Keratinocyte (primary cell): Measurements from ENCODE around the gene H19. TPM values are rescaled to one million over a fixed set of nuclear protein-coding genes. Genes with fewer than 3 reads are reported as not detected.

Experiments
- DNase-seq: peaks from one replicate; pipeline ENCODE4 v3.0.0-alpha.2; 2011; ENCODE audit warnings: low read depth, missing footprints, low spot score
- FAIRE-seq: peaks from 2 replicates; lab custom pipeline; 2011; peaks lifted over from hg19 to GRCh38; lab: Jason Lieb, UNC
- H2AFZ ChIP-seq: 2 replicates; pipeline ENCODE4 v1.6.0; 2012; ENCODE audit warnings: low read length, control low read depth, inconsistent platforms; ENCODE audit not compliant: control insufficient read depth
- H3K27ac ChIP-seq: 2 replicates; pipeline ENCODE4 v1.5.1; 2011; ENCODE audit warnings: low read length; ENCODE audit not compliant: control insufficient read depth, insufficient read depth
- H3K27me3 ChIP-seq: 3 replicates; pipeline ENCODE4 v1.6.0; 2011; ENCODE audit warnings: low read length; ENCODE audit not compliant: control insufficient read depth, insufficient read depth; ENCODE audit errors: extremely low read depth
- H3K36me3 ChIP-seq, 2 experiments: 2 replicates in 1 of 2; 3 replicates in 1 of 2; pipeline ENCODE4 v1.5.1; 2011; ENCODE audit warnings: low read length in 2 of 2, mild to moderate bottlenecking in 1 of 2; ENCODE audit not compliant: control insufficient read depth in 2 of 2, insufficient read depth in 2 of 2; ENCODE audit errors: extremely low read depth in 1 of 2
- H3K4me1 ChIP-seq: 3 replicates; pipeline ENCODE4 v1.5.1; 2011; ENCODE audit warnings: low read length; ENCODE audit not compliant: control insufficient read depth, insufficient read depth; ENCODE audit errors: extremely low read depth
- H3K4me2 ChIP-seq: 3 replicates; pipeline ENCODE4 v1.6.0; 2011; ENCODE audit warnings: low read depth, low read length; ENCODE audit not compliant: control insufficient read depth, insufficient read depth; ENCODE audit errors: extremely low read depth
- H3K4me3 ChIP-seq, 3 experiments: fragments of 200-600 bp in 1 of 3; sonication (generic) in 1 of 3; 2 replicates in 2 of 3; 3 replicates in 1 of 3; pipeline ENCODE4 v1.5.1; 2011 to 2016; ENCODE audit warnings: low read length in 3 of 3, mild to moderate bottlenecking in 3 of 3, control low read depth in 2 of 3, inconsistent platforms in 1 of 3, low read depth in 1 of 3, mixed read lengths in 1 of 3, mixed run types in 1 of 3, moderate library complexity in 1 of 3; ENCODE audit not compliant: control insufficient read depth in 2 of 3, insufficient read depth in 2 of 3; ENCODE audit errors: extremely low read depth in 1 of 3
- H3K79me2 ChIP-seq: 2 replicates; pipeline ENCODE4 v1.6.0; 2012; ENCODE audit warnings: low read length; ENCODE audit not compliant: control insufficient read depth, insufficient read depth
- H3K9ac ChIP-seq: 3 replicates; pipeline ENCODE4 v1.6.0; 2011; ENCODE audit warnings: low read length; ENCODE audit not compliant: control insufficient read depth, insufficient read depth; ENCODE audit errors: extremely low read depth
- H3K9me1 ChIP-seq: 3 replicates; pipeline ENCODE4 v1.6.0; 2011; ENCODE audit warnings: low read length; ENCODE audit not compliant: control insufficient read depth, insufficient read depth; ENCODE audit errors: extremely low read depth
- H3K9me3 ChIP-seq: 2 replicates; pipeline ENCODE4 v1.5.1; 2012; ENCODE audit warnings: low read depth, low read length; ENCODE audit not compliant: control insufficient read depth
- H4K20me1 ChIP-seq: 3 replicates; pipeline ENCODE4 v1.6.0; 2011; ENCODE audit warnings: low read length; ENCODE audit not compliant: control insufficient read depth, insufficient read depth; ENCODE audit errors: extremely low read depth
- CTCF ChIP-seq, 3 experiments: IDR thresholded peaks in 1 of 3; conservative IDR thresholded peaks in 1 of 3; optimal IDR thresholded peaks in 1 of 3; 2 replicates in 2 of 3; 3 replicates in 1 of 3; pipeline versions ENCODE3 to v1.5.1; 2011; ENCODE audit warnings: low read length in 3 of 3, mild to moderate bottlenecking in 3 of 3, moderate library complexity in 2 of 3, control low read depth in 1 of 3, inconsistent platforms in 1 of 3; ENCODE audit not compliant: insufficient read depth in 2 of 3; ENCODE audit errors: extremely low read depth in 1 of 3
- EZH2 ChIP-seq: IDR thresholded peaks from one replicate; pipeline ENCODE4 v1.6.1; 2012; ENCODE audit warnings: inconsistent platforms, mild to moderate bottlenecking, low read length, moderate library complexity
- dilution Hi-C: fragments of 300-500 bp; cut with MboI; formaldehyde crosslinking; loops from one replicate; pipeline ENCODE4 v1.7.0; 2020; ENCODE audit warnings: low sequenced_read_pairs; ENCODE audit not compliant: extremely low pct_ligation_motif_present
- polyA plus RNA-seq, 5 experiments: library from polyadenylated mRNA; depleted of rRNA in 3 of 5; stranded (reverse) in 3 of 5; stranded (forward) in 1 of 5; unstranded in 1 of 5; fragments of >200 nt; gene quantifications; 1 replicate in 1 of 5; 2 replicates in 3 of 5; 3 replicates in 1 of 5; pipeline versions ENCODE4 v1.2.1 to v1.2.3, GENCODE V29; 2011 to 2012; ENCODE audit warnings: missing spikeins in 2 of 5, low read depth in 1 of 5, low replicate concordance in 1 of 5

The H19 gene
- polyA plus RNA-seq, 1 donor (not counting 4 experiments of a cell fraction or from before 2014, with no cell fraction given): 15.6 TPM

GRCh38 chr11:1988174-1988573, 9.5 kb downstream of the H19 start:
- Histone ChIP-seq H4K20me1 (no peaks in the 10 kb centered on the region), H3K9ac (no peak overlapping the region), H3K79me2 (no peaks in the 10 kb centered on the region), H3K27me3 (no peaks in the 10 kb centered on the region), H3K27ac (no peak overlapping the region), H3K36me3 (no peaks in the 10 kb centered on the region), H3K9me1 (no peaks in the 10 kb centered on the region), H3K4me2 (no peak overlapping the region), H3K4me1 (no peaks in the 10 kb centered on the region), H3K4me3 (no peak overlapping the region), H3K9me3 (no peaks in the 10 kb centered on the region), H2AFZ (no peak overlapping the region)
- DNase-seq: no peak
- TF ChIP-seq CTCF (optimal IDR thresholded peaks at IDR 0.05 in 1 of 3, IDR thresholded peaks at IDR 0.05 in 1 of 3, conservative IDR thresholded peaks at IDR 0.05 in 1 of 3; ENCODE audit: extremely low read depth in 1 of 3, insufficient read depth in 2 of 3, low read length in 3 of 3): no peak
- TF ChIP-seq EZH2: no peak
- no peak for FAIRE-seq
- dilution Hi-C loops: no loop called here

- Histone ChIP-seq H3K27ac (no peak overlapping the region), H3K4me2 (no peak overlapping the region), H4K20me1 (no peaks in the 10 kb centered on the region), H3K9me1 (no peaks in the 10 kb centered on the region), H3K9me3 (no peaks in the 10 kb centered on the region), H2AFZ (no peak overlapping the region), H3K4me3 (no peak overlapping the region), H3K79me2 (no peaks in the 10 kb centered on the region), H3K36me3 (no peaks in the 10 kb centered on the region), H3K4me1 (no peaks in the 10 kb centered on the region), H3K27me3 (no peaks in the 10 kb centered on the region), H3K9ac (no peak overlapping the region)
- no peak for TF ChIP-seq EZH2
- no peak for TF ChIP-seq CTCF (optimal IDR thresholded peaks at IDR 0.05 in 1 of 3, IDR thresholded peaks at IDR 0.05 in 1 of 3, conservative IDR thresholded peaks at IDR 0.05 in 1 of 3; ENCODE audit: extremely low read depth in 1 of 3, insufficient read depth in 2 of 3, low read length in 3 of 3)
- dilution Hi-C loops: no loop called here
- no peak for DNase-seq
- FAIRE-seq: no peak
Measured at GRCh38 chr11:1987024-1987423, 10.6 kb downstream of the H19 start.
